Liver (tissue), 9 donors: ENCODE measurements around the gene COCH. TPM values are rescaled to one million over a fixed set of nuclear protein-coding genes. Genes with fewer than 3 reads are reported as not detected.
"Not testable (repeated sequence)": the region's sequence is repeated elsewhere in the genome, so short reads cannot be mapped to it uniquely, and the experiment has no call there.

ENCODE experiments used
- DNase-seq: peaks from one replicate; pipeline ENCODE4 v3.0.0-alpha.2; 2017; ENCODE audit warnings: low spot score
- H3K27ac ChIP-seq, 2 donors: one replicate each; pipeline ENCODE4 v1.7.0; 2013; ENCODE audit warnings: inconsistent platforms in 2 of 2, low read length in 2 of 2, control low read depth in 1 of 2, low read depth in 1 of 2, mild to moderate bottlenecking in 1 of 2
- H3K27me3 ChIP-seq, 4 donors: one replicate each; pipeline versions ENCODE4 v1.6.1 to v1.7.0; 2013; ENCODE audit warnings: low read length in 3 of 4, inconsistent platforms in 1 of 4, mild to moderate bottlenecking in 1 of 4, moderate library complexity in 1 of 4; ENCODE audit not compliant: control insufficient read depth in 4 of 4, insufficient read depth in 4 of 4
- H3K36me3 ChIP-seq, 4 donors: one replicate each; pipeline versions ENCODE4 v1.6.1 to v1.7.0; 2013; ENCODE audit warnings: low read length in 3 of 4, mild to moderate bottlenecking in 3 of 4, low read depth in 1 of 4, moderate library complexity in 1 of 4; ENCODE audit not compliant: control insufficient read depth in 4 of 4, insufficient read depth in 3 of 4
- H3K4me1 ChIP-seq, 4 donors: one replicate each; pipeline versions ENCODE4 v1.6.1 to v1.7.0; 2013; ENCODE audit warnings: low read length in 3 of 4, mild to moderate bottlenecking in 3 of 4, moderate library complexity in 1 of 4; ENCODE audit not compliant: control insufficient read depth in 4 of 4, insufficient read depth in 4 of 4
- H3K4me3 ChIP-seq, 3 donors: one replicate each; pipeline versions ENCODE4 v1.6.1 to v1.7.0; 2013; ENCODE audit warnings: low read length in 3 of 3, control low read depth in 1 of 3, low read depth in 1 of 3, mild to moderate bottlenecking in 1 of 3
- H3K9ac ChIP-seq, 2 donors: one replicate each; pipeline ENCODE4 v1.7.0; 2013; ENCODE audit warnings: low read length in 2 of 2, mild to moderate bottlenecking in 2 of 2, moderate library complexity in 2 of 2, control low read depth in 1 of 2, low read depth in 1 of 2
- H3K9me3 ChIP-seq, 4 donors: one replicate each; pipeline versions ENCODE4 v1.6.1 to v1.7.0; 2013; ENCODE audit warnings: low read length in 3 of 4; ENCODE audit not compliant: control insufficient read depth in 4 of 4
- FOXA2 ChIP-seq: IDR thresholded peaks from 2 replicates; pipeline ENCODE4 v1.6.1; 2016; ENCODE audit warnings: antibody characterized with exemption
- HNF4A ChIP-seq, 2 donors: conservative IDR thresholded peaks; 2 replicates each; pipeline ENCODE4 v1.6.1; 2016; ENCODE audit warnings: antibody characterized with exemption in 2 of 2, mild to moderate bottlenecking in 2 of 2
- HNF4G ChIP-seq: IDR thresholded peaks from 2 replicates; pipeline ENCODE4 v1.6.1; 2016; ENCODE audit warnings: antibody characterized with exemption
- NR2F2 ChIP-seq: IDR thresholded peaks from 2 replicates; pipeline ENCODE4 v1.6.1; 2016; ENCODE audit warnings: antibody characterized with exemption
- RXRA ChIP-seq, 2 donors: IDR thresholded peaks; 2 replicates each; pipeline ENCODE4 v1.6.1; 2017 to 2018; ENCODE audit warnings: antibody characterized with exemption in 2 of 2, mild to moderate bottlenecking in 1 of 2
- SP1 ChIP-seq: IDR thresholded peaks from 2 replicates; pipeline ENCODE4 v1.6.1; 2018; ENCODE audit warnings: antibody characterized with exemption, mild to moderate bottlenecking
- TAF1 ChIP-seq: conservative IDR thresholded peaks from 2 replicates; pipeline ENCODE4 v1.6.1; 2016; ENCODE audit warnings: antibody characterized with exemption, mild to moderate bottlenecking
- YY1 ChIP-seq: IDR thresholded peaks from 2 replicates; pipeline ENCODE4 v1.6.1; 2016; ENCODE audit warnings: antibody characterized with exemption, mild to moderate bottlenecking
- WGBS: extraction: QIAGEN DNeasy Blood & Tissue Kit; methylation state at CpG from one replicate; pipeline ENCODE4 v1.1.7; 2013; 5-methylcytosine and 5-hydroxymethylcytosine counted together
- polyA plus RNA-seq, 2 donors: library from polyadenylated mRNA; stranded (reverse) in 1 of 2; unstranded in 1 of 2; fragments of 200-250 nt in 1 of 2; fragments of >200 nt in 1 of 2; fragmentation: Nextera tagmentation in 1 of 2; extraction: Ambion mirVana in 1 of 2; gene quantifications; one replicate each; pipeline versions ENCODE4 v1.2.1 to v1.2.3, GENCODE V29; 2013 to 2015
- total RNA-seq, 2 donors: library from RNA; depleted of rRNA; stranded (reverse); fragments of >200 nt; gene quantifications; one replicate each; pipeline ENCODE4 v1.2.3, GENCODE V29; 2014
- TF ChIP-seq, protein P1 (sequence below): IDR thresholded peaks from 2 replicates; pipeline ENCODE4 v1.6.1; 2016; ENCODE audit warnings: antibody characterized with exemption
- TF ChIP-seq, protein P2 (sequence below): IDR thresholded peaks from 2 replicates; pipeline ENCODE4 v1.6.1; 2016; ENCODE audit warnings: antibody characterized with exemption
- TF ChIP-seq, protein P3 (sequence below): fragments of 150-350 bp; IDR thresholded peaks from 2 replicates; pipeline ENCODE4 v1.5.1; 2017; ENCODE audit warnings: improper control_type of control experiment, low read depth, low read length; ENCODE audit not compliant: missing input control
- donor health status: healthy.
- donor health status: healthy.
- donor health status: healthy.
- donor health status: healthy.
- donor health status: healthy.

Gene COCH
- total and polyA plus RNA-seq, 4 donors, result 0.33 to 2.5 (median 0.49) TPM

DNA sequence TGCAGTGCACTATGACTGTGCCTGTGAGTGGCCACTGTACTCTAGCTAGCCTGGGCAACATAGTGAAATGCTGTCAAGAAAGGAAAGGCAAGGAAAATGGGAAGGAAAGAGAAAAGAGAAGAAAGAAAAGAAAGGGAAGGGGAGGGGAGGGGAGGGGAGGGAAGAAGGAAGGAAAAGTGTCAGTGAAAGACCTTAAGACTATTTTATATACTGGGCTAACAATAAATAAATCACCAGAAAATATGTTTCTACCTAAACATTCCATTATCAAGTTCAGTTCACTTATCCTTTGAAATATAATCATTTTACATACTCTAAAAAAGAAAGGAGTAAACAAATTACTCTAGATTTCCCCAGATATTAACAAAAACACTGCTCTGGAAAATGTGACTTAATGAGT lies 22.1 kb downstream of the COCH start (continued):
- TF ChIP-seq, protein P1, sequence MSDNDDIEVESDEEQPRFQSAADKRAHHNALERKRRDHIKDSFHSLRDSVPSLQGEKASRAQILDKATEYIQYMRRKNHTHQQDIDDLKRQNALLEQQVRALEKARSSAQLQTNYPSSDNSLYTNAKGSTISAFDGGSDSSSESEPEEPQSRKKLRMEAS, result no peak
- TF ChIP-seq NR2F2 (no peak), SP1 (no peak), RXRA (IDR thresholded peaks at IDR 0.05) (no peak)

DNA sequence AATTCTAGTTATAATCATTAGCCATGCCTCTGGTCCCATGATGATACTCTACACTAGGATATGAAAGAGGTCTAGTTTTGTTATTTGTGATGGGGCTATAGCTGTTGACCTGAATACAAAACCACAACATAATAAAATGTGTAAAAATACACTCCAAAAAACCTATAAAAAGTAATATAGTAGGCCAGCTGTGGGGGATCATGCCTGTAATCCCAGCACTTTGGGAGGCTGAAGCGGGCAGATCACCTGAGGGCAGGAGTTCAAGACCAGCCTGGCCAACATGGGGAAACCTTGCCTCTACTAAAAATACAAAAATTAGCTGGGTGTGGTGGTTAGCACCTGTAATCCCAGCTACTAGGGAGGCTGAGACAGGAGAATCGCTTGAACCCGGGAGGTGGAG lies 22.8 kb downstream of the COCH start:
- peaks cover 0 to 38% (median 23%) of the 10 kb centered on the region in 4 donors for H3K36me3 ChIP-seq
- WGBS, result 84% methylated on average over 3 of the region's 3 CpGs
- H3K9ac ChIP-seq, H3K27ac ChIP-seq, DNase-seq, H3K4me3 ChIP-seq, H3K4me1 ChIP-seq, H3K9me3 ChIP-seq, H3K27me3 ChIP-seq: not testable (repeated sequence)

DNA sequence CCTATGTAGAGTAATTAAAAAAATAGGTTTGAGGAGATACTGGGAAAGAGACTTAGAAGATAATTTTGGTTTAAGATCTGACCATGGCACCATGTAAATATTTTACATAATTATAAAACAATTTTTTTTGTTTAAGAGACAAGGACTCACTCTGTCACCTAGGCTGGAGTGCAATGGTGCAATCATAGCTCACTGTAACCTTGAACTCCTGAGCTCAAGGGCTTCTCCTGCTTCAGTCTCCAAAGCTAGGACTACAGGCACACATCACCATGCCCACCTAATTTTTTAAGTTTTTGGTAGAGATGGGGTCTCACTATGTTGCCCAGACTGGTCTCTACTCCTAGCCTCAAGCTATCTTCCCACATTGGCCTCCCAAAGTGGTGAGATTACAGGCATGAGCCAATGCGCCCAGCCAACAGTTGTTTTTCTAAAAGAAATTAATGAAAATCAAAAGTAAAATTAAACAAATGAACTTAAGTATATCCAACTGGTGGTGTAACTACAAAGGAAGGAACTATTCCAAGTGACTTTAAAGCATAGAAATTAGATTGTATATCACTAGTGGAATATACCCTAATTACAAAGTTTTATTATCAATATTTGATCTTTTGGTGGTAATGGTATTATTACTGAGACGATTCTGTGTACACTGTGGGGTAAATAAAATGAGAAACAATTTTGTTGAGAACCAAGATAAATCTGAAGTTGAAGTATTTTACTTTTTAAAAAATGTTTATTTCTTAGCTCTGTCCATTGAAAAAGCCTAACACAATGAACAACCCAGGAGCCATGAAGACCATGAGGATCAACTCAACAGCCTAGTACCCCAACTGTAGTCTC lies 29.1 kb downstream of the COCH start:
- peaks cover 3 to 46% (median 27%) of the 10 kb centered on the region in 4 donors for H3K36me3 ChIP-seq
- H3K9me3 ChIP-seq, result no peaks in the 10 kb centered on the region
- H3K9ac ChIP-seq, result no peak overlapping the region
- no peak overlapping the region for H3K27ac ChIP-seq
- no peak for DNase-seq
- TF ChIP-seq, protein P2, sequence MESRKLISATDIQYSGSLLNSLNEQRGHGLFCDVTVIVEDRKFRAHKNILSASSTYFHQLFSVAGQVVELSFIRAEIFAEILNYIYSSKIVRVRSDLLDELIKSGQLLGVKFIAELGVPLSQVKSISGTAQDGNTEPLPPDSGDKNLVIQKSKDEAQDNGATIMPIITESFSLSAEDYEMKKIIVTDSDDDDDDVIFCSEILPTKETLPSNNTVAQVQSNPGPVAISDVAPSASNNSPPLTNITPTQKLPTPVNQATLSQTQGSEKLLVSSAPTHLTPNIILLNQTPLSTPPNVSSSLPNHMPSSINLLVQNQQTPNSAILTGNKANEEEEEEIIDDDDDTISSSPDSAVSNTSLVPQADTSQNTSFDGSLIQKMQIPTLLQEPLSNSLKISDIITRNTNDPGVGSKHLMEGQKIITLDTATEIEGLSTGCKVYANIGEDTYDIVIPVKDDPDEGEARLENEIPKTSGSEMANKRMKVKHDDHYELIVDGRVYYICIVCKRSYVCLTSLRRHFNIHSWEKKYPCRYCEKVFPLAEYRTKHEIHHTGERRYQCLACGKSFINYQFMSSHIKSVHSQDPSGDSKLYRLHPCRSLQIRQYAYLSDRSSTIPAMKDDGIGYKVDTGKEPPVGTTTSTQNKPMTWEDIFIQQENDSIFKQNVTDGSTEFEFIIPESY, result no peak
- no peak for TF ChIP-seq YY1
- TF ChIP-seq, protein P3, sequence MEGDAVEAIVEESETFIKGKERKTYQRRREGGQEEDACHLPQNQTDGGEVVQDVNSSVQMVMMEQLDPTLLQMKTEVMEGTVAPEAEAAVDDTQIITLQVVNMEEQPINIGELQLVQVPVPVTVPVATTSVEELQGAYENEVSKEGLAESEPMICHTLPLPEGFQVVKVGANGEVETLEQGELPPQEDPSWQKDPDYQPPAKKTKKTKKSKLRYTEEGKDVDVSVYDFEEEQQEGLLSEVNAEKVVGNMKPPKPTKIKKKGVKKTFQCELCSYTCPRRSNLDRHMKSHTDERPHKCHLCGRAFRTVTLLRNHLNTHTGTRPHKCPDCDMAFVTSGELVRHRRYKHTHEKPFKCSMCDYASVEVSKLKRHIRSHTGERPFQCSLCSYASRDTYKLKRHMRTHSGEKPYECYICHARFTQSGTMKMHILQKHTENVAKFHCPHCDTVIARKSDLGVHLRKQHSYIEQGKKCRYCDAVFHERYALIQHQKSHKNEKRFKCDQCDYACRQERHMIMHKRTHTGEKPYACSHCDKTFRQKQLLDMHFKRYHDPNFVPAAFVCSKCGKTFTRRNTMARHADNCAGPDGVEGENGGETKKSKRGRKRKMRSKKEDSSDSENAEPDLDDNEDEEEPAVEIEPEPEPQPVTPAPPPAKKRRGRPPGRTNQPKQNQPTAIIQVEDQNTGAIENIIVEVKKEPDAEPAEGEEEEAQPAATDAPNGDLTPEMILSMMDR, result no peak
- TF ChIP-seq FOXA2, result no peak
- no peak for TF ChIP-seq HNF4G
- peak in 1 of 2 donors; percentile 14 for TF ChIP-seq HNF4A (conservative IDR thresholded peaks at IDR 0.05)
- no peak for TF ChIP-seq TAF1
- TF ChIP-seq RXRA (IDR thresholded peaks at IDR 0.05), result no peak
- 96% methylated on average over 2 of the region's 2 CpGs for WGBS
- no peak overlapping the region for H3K4me3 ChIP-seq
- H3K27me3 ChIP-seq, result no peaks in the 10 kb centered on the region
- no peaks in the 10 kb centered on the region for H3K4me1 ChIP-seq
